ENCODE data around the gene PPP2R3A. TPM values are rescaled to one million over a fixed set of nuclear protein-coding genes. Genes with fewer than 3 reads are reported as not detected.

The PPP2R3A gene
- total and polyA plus RNA-seq, 3 donors from 2014 or later: 12.2 to 41.7 (median 35.4) TPM

- Histone ChIP-seq H3K27me3 (no peaks in the 10 kb centered on the region), H3K27ac (no peak overlapping the region), H3K4me3 (no peak overlapping the region), H3K4me1 (no peaks in the 10 kb centered on the region), H3K36me3 (ENCODE audit: low read depth, missing control alignments) (no peaks in the 10 kb centered on the region), H3K9me3 (no peaks in the 10 kb centered on the region)
- no peak for DNase-seq
- intact Hi-C loops (cut with DNase I; ENCODE audit: low total_unique reads): no loop called here
- no peak for TF ChIP-seq CTCF (IDR thresholded peaks at IDR 0.05)
- TF ChIP-seq POLR2A (IDR thresholded peaks at IDR 0.05): no peak
Measured at GRCh38 chr3:135992072-135992471, 26.5 kb downstream of the PPP2R3A start.

- Histone ChIP-seq H3K4me3 (no peak overlapping the region), H3K4me1 (no peaks in the 10 kb centered on the region), H3K27me3 (no peaks in the 10 kb centered on the region), H3K9me3 (no peaks in the 10 kb centered on the region), H3K36me3 (ENCODE audit: low read depth, missing control alignments) (no peaks in the 10 kb centered on the region), H3K27ac (no peak overlapping the region)
- no peak for DNase-seq
- WGBS, 2 donors: 89 to 96% methylated on average over 3 of the region's 3 CpGs
- intact Hi-C loops (cut with DNase I; ENCODE audit: low total_unique reads): no loop called here
- TF ChIP-seq POLR2A (IDR thresholded peaks at IDR 0.05) (no peak), CTCF (IDR thresholded peaks at IDR 0.05) (no peak)
Measured at GRCh38 chr3:135994708-135995337, 29.3 kb downstream of the PPP2R3A start.

DNA sequence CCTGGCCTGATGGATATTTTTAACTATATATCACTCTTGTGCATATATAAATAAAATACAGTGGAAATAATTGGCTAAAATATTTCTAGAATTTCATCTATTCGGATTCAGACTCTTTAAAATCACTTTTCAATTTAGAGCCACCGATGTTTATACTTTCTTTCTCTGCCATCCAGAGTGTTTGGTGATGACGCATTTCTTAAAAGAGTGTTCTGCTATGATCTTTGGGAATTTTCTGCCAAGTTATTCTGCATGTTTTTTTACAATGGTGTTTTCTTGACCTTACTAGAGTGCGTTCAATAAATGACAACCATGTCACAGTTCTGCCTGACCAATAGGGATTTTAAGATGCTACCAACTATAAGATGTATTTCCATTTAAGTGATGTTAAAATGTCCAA is 30.2 kb downstream of the PPP2R3A start:
- H3K27ac ChIP-seq: no peak overlapping the region
- no peak overlapping the region for H3K4me3 ChIP-seq
- intact Hi-C loops (cut with DNase I; ENCODE audit: low total_unique reads): no loop called here
- no peaks in the 10 kb centered on the region for H3K36me3 ChIP-seq (ENCODE audit: low read depth, missing control alignments)
- WGBS, 2 donors: 87 to 96% methylated on average over 4 of the region's 4 CpGs
- no peak for DNase-seq
- H3K4me1 ChIP-seq: no peaks in the 10 kb centered on the region
- no peak for TF ChIP-seq CTCF (IDR thresholded peaks at IDR 0.05)
- no peak for TF ChIP-seq POLR2A (IDR thresholded peaks at IDR 0.05)
- no peaks in the 10 kb centered on the region for H3K9me3 ChIP-seq
- H3K27me3 ChIP-seq: no peaks in the 10 kb centered on the region

DNA sequence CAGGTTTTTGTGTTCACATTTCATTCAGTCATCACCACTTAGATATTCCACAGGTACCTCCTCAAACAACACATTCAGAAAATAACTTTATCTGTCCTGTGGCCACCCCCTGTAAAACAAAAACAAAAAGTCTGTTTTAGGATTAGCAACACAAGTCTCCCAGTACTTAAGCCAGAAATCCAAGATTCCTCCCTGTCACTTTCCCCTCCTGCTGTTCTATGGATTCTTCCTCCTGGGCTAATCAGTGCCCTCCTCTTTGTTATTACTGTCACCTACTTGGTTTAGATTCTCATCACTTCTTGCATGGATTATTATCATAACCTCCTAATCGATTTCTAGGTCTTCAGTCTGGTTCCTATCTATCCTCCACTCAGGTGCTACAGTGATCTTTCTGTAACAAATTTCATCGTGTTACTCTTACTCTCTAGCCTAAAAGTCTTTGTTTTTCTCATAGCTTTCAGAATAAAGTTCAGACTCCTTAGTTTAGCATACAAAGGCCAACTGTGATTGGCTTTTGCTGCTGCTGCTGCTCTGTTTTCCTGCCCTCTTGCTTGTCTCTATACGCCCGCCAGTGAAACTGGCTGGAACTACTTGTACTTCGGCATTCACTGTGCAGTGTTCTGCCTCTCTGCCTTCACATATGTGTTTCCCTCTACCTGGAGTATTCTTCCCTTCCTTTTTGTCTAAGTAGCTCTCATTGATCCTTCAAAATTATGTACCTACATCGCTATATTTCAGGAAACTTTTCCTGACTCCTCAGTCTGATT is 32.2 kb downstream of the PPP2R3A start:
- Histone ChIP-seq H3K9me3 (no peaks in the 10 kb centered on the region), H3K27me3 (no peaks in the 10 kb centered on the region), H3K27ac (no peak overlapping the region), H3K4me1 (no peaks in the 10 kb centered on the region), H3K36me3 (ENCODE audit: low read depth, missing control alignments) (no peaks in the 10 kb centered on the region), H3K4me3 (no peak overlapping the region)
- no peak for DNase-seq
- intact Hi-C loops (cut with DNase I; ENCODE audit: low total_unique reads): no loop called here
- WGBS, 2 donors: 71 to 85% methylated on average over 6 of the region's 6 CpGs
- TF ChIP-seq POLR2A (IDR thresholded peaks at IDR 0.05): no peak
- no peak for TF ChIP-seq CTCF (IDR thresholded peaks at IDR 0.05)
